HG03442 (cell line): ENCODE data around the gene ANKS1B.

Experiments used
- ATAC-seq: cut with Tn5 transposase; IDR thresholded peaks from one replicate; pipeline ENCODE4 v1.9.1; 2021; ENCODE audit warnings: mild to moderate bottlenecking, moderate library complexity; ENCODE audit not compliant: unreplicated experiment

Gene ANKS1B

GRCh38 chr12:98719515-98720504 is 1264.9 kb downstream of the ANKS1B start:
- ATAC-seq = no peak

GRCh38 chr12:98714426-98714825 is 1270.3 kb downstream of the ANKS1B start:
- ATAC-seq = no peak

GRCh38 chr12:98709022-98709421 is 1275.7 kb downstream of the ANKS1B start:
- no peak for ATAC-seq

GRCh38 chr12:98701166-98701565 is 1283.6 kb downstream of the ANKS1B start:
- no peak for ATAC-seq

- ATAC-seq = no peak
These were observed 1285.2 kb downstream of the ANKS1B start for GRCh38 chr12:98699586-98699985.

- peak; percentile 97 for ATAC-seq
These were observed 1285.9 kb downstream of the ANKS1B start for GRCh38 chr12:98698603-98699463.

GRCh38 chr12:98697209-98697608 is 1287.5 kb downstream of the ANKS1B start:
- no peak for ATAC-seq

GRCh38 chr12:98696036-98696646 is 1288.6 kb downstream of the ANKS1B start:
- ATAC-seq = no peak

GRCh38 chr12:98691351-98691750 is 1293.4 kb downstream of the ANKS1B start:
- no peak for ATAC-seq

- no peak for ATAC-seq
These were observed 1298.1 kb downstream of the ANKS1B start for GRCh38 chr12:98686603-98687002.
